Endothelial cell of umbilical vein (primary cell): Measurements from ENCODE around the gene CHST14. TPM values are rescaled to one million over a fixed set of nuclear protein-coding genes. Genes with fewer than 3 reads are reported as not detected.

Experiments used
- BruUV-seq: library from RNA; stranded (reverse); fragments of 400-500 nt; replicated peaks from 2 replicates; lab custom pipeline; 2021; lab: Mats Ljungman, UMichigan
- CTCF ChIA-PET: fragments of 300-600, 350-600 bp; sonication (Branson Sonifier 250); formaldehyde crosslinking; loops from one replicate; lab custom pipeline; 2021; ENCODE audit warnings: antibody characterized with exemption, inconsistent platforms; lab: Charles Lee
- POLR2A ChIA-PET: fragments of 300-600, 350-600 bp; sonication (Branson Sonifier 250); formaldehyde crosslinking; loops from one replicate; lab custom pipeline; 2021; ENCODE audit warnings: antibody characterized with exemption, inconsistent platforms; lab: Charles Lee
- DNase-seq: peaks from one replicate; pipeline ENCODE4 v3.0.0-alpha.2; 2011; ENCODE audit warnings: low read depth, low spot score
- FAIRE-seq: peaks from 2 replicates; lab custom pipeline; 2011; peaks lifted over from hg19 to GRCh38; lab: Jason Lieb, UNC
- H2AFZ ChIP-seq: 2 replicates; pipeline ENCODE4 v1.6.0; 2012; ENCODE audit warnings: low read depth, low read length, control low read depth, inconsistent platforms
- H3K27ac ChIP-seq: 2 replicates; pipeline ENCODE4 v1.5.1; 2011; ENCODE audit warnings: low read depth, mild to moderate bottlenecking, control low read depth, low read length, moderate library complexity; ENCODE audit not compliant: insufficient read depth
- H3K27me3 ChIP-seq, 2 experiments: 2 replicates each; pipeline versions ENCODE4 v1.6.0 to v1.6.1; 2011; ENCODE audit warnings: low read length in 2 of 2, mixed read lengths in 1 of 2; ENCODE audit not compliant: control insufficient read depth in 2 of 2, insufficient read depth in 2 of 2
- H3K36me3 ChIP-seq, 2 experiments: 2 replicates in 1 of 2; 3 replicates in 1 of 2; pipeline ENCODE4 v1.5.1; 2011; ENCODE audit warnings: low read length in 2 of 2, mild to moderate bottlenecking in 1 of 2, moderate library complexity in 1 of 2; ENCODE audit not compliant: control insufficient read depth in 2 of 2, insufficient read depth in 2 of 2; ENCODE audit errors: extremely low read depth in 1 of 2
- H3K4me1 ChIP-seq: 3 replicates; pipeline ENCODE4 v1.5.1; 2011; ENCODE audit warnings: mild to moderate bottlenecking, low read length; ENCODE audit not compliant: control insufficient read depth, insufficient read depth; ENCODE audit errors: extremely low read depth
- H3K4me2 ChIP-seq: 2 replicates; pipeline ENCODE4 v1.6.1; 2011; ENCODE audit warnings: low read length, control low read depth, mixed read lengths; ENCODE audit not compliant: insufficient read depth
- H3K4me3 ChIP-seq, 3 experiments: fragments of 200-600 bp in 1 of 3; sonication (generic), shearing (Covaris generic) in 1 of 3; replicated peaks in 1 of 3; 2 replicates each; pipeline ENCODE4 v1.5.1; 2011 to 2016; ENCODE audit warnings: control low read depth in 3 of 3, low read length in 3 of 3, mild to moderate bottlenecking in 2 of 3, inconsistent platforms in 1 of 3, low read depth in 1 of 3, moderate library complexity in 1 of 3; ENCODE audit not compliant: insufficient read depth in 1 of 3
- H3K79me2 ChIP-seq: 2 replicates; pipeline ENCODE4 v1.6.0; 2012; ENCODE audit warnings: low read length, inconsistent platforms; ENCODE audit not compliant: control insufficient read depth, insufficient read depth
- H3K9ac ChIP-seq: replicated peaks from 2 replicates; pipeline ENCODE3; 2011; ENCODE audit warnings: low read length, control low read depth; ENCODE audit not compliant: insufficient read depth; ENCODE audit errors: extremely low read depth
- H3K9me1 ChIP-seq: replicated peaks from 3 replicates; pipeline ENCODE4 v1.6.0; 2011; ENCODE audit warnings: mild to moderate bottlenecking, low read length; ENCODE audit not compliant: control insufficient read depth, insufficient read depth; ENCODE audit errors: extremely low read depth
- H3K9me3 ChIP-seq: replicated peaks from 2 replicates; pipeline ENCODE4 v1.5.1; 2012; ENCODE audit warnings: low read length, inconsistent platforms; ENCODE audit not compliant: control insufficient read depth, insufficient read depth
- H4K20me1 ChIP-seq: replicated peaks from 2 replicates; pipeline ENCODE3; 2011; ENCODE audit warnings: mild to moderate bottlenecking, low read length; ENCODE audit not compliant: control insufficient read depth, insufficient read depth; ENCODE audit errors: extremely low read depth
- CTCF ChIP-seq, 2 donors: IDR thresholded peaks; 1 replicate in 1 of 2; 2 replicates in 1 of 2; pipeline ENCODE4 v1.5.1; 2011; ENCODE audit warnings: low read length in 2 of 2, mild to moderate bottlenecking in 2 of 2, moderate library complexity in 2 of 2, control low read depth in 1 of 2, inconsistent platforms in 1 of 2, low read depth in 1 of 2; ENCODE audit not compliant: insufficient read depth in 1 of 2; ENCODE audit errors: extremely low read depth in 1 of 2
- EZH2 ChIP-seq: IDR thresholded peaks from 2 replicates; pipeline ENCODE4 v1.6.1; 2012; ENCODE audit warnings: borderline replicate concordance, low read depth, mild to moderate bottlenecking, moderate library complexity, low read length, inconsistent platforms; ENCODE audit not compliant: severe bottlenecking
- FOS ChIP-seq: IDR thresholded peaks from 2 replicates; pipeline ENCODE4 v1.6.1; 2011; ENCODE audit warnings: mild to moderate bottlenecking, low read length, moderate library complexity, borderline replicate concordance; ENCODE audit not compliant: insufficient read depth
- GATA2 ChIP-seq: IDR thresholded peaks from 2 replicates; pipeline ENCODE4 v1.7.0; 2011; ENCODE audit warnings: low read depth, mild to moderate bottlenecking, moderate library complexity, mixed read lengths, low read length; ENCODE audit not compliant: insufficient read length, insufficient read depth
- JUN ChIP-seq: IDR thresholded peaks from 2 replicates; pipeline ENCODE4 v1.6.1; 2011; ENCODE audit warnings: borderline replicate concordance, low read depth; ENCODE audit not compliant: insufficient read length, insufficient read depth
- MAX ChIP-seq: IDR thresholded peaks from 2 replicates; pipeline ENCODE4 v1.6.1; 2011; ENCODE audit not compliant: insufficient read depth, insufficient read length
- MYC ChIP-seq: IDR thresholded peaks from one replicate; pipeline ENCODE4 v1.6.1; 2011; ENCODE audit warnings: mild to moderate bottlenecking, low read depth, low read length
- POLR2A ChIP-seq: IDR thresholded peaks from 2 replicates; pipeline ENCODE4 v1.6.1; 2012; ENCODE audit warnings: low read depth, mild to moderate bottlenecking, control low read depth, low read length
- POLR2AphosphoS5 ChIP-seq: IDR thresholded peaks from 2 replicates; pipeline ENCODE4 v1.6.1; 2012; ENCODE audit warnings: low read depth, mild to moderate bottlenecking, control low read depth, low read length, moderate library complexity; ENCODE audit not compliant: insufficient read depth
- dilution Hi-C: fragments of 300-500 bp; cut with MboI; formaldehyde crosslinking; loops from one replicate; pipeline ENCODE4 v1.15.0; 2019; ENCODE audit warnings: low sequenced_read_pairs; ENCODE audit not compliant: extremely low pct_ligation_motif_present
- intact Hi-C: fragments of 100-400 bp; cut with micrococcal nuclease; formaldehyde crosslinking; loops from one replicate; pipeline ENCODE4 v1.10.0; 2022
- polyA plus RNA-seq, 4 experiments: library from polyadenylated mRNA; depleted of rRNA in 3 of 4; stranded (reverse) in 3 of 4; unstranded in 1 of 4; fragments of >200 nt; gene quantifications; 2 replicates each; pipeline versions ENCODE4 v1.2.1 to v1.2.3, GENCODE V29; 2011 to 2012; ENCODE audit warnings: missing spikeins in 1 of 4
- total RNA-seq: library from RNA; stranded (reverse); gene quantifications from 2 replicates; pipeline ENCODE4 v1.2.3, GENCODE V29; 2021

Gene CHST14
- total and polyA plus RNA-seq, 2 donors (not counting 3 experiments of a cell fraction or from before 2014, with no cell fraction given) = 35.1 to 49.2 TPM

- peaks cover 0 to 7% of the 10 kb centered on the region in 2 experiments for H3K36me3 ChIP-seq
- BruUV-seq = no TSS peak
- no peaks in the 10 kb centered on the region for H3K9me1 ChIP-seq
- H3K27ac ChIP-seq = no peak overlapping the region
- intact Hi-C loops (loop anchor here (2.0 kb wide), 2 partner anchors 29 to 37 kb away; partner anchors contain the start of gene BAHD1), dilution Hi-C loops (no loop called here)
- H2AFZ ChIP-seq = peak overlapping the region; percentile 68
- H3K9ac ChIP-seq = no peak overlapping the region
- H3K9me3 ChIP-seq = no peaks in the 10 kb centered on the region
- no peak overlapping the region for H3K4me3 ChIP-seq
- DNase-seq (no peak), FAIRE-seq (peak; percentile 48)
- ChIA-PET CTCF (interaction anchor here (0.6 to 2.0 kb wide), 6 partner anchors 10 to 47 kb away, joined by 3 to 6 read pairs (median 4); no protein-coding TSS in a partner anchor), POLR2A (no interaction called here)
- H3K4me1 ChIP-seq = peaks cover 6% of the 10 kb centered on the region
- no peaks in the 10 kb centered on the region for H3K27me3 ChIP-seq
- H3K4me2 ChIP-seq = no peak overlapping the region
- no peaks in the 10 kb centered on the region for H3K79me2 ChIP-seq
- TF ChIP-seq EZH2 (no peak), MYC (no peak), JUN (no peak), POLR2AphosphoS5 (no peak), GATA2 (no peak), MAX (no peak), FOS (no peak), POLR2A (no peak), CTCF (IDR thresholded peaks at IDR 0.05; ENCODE audit: extremely low read depth in 1 of 2, insufficient read depth in 1 of 2, low read depth in 1 of 2, low read length in 2 of 2) (no peak)
- no peaks in the 10 kb centered on the region for H4K20me1 ChIP-seq
Measured at GRCh38 chr15:40469776-40470390, 901 bp upstream of the CHST14 start.
